ENCODE measurements around the gene PDE6D. TPM values are rescaled to one million over a fixed set of nuclear protein-coding genes. Genes with fewer than 3 reads are reported as not detected.

The PDE6D gene
- total RNA-seq, 2 donors from 2014 or later, result 16.6 to 18.8 TPM

DNA sequence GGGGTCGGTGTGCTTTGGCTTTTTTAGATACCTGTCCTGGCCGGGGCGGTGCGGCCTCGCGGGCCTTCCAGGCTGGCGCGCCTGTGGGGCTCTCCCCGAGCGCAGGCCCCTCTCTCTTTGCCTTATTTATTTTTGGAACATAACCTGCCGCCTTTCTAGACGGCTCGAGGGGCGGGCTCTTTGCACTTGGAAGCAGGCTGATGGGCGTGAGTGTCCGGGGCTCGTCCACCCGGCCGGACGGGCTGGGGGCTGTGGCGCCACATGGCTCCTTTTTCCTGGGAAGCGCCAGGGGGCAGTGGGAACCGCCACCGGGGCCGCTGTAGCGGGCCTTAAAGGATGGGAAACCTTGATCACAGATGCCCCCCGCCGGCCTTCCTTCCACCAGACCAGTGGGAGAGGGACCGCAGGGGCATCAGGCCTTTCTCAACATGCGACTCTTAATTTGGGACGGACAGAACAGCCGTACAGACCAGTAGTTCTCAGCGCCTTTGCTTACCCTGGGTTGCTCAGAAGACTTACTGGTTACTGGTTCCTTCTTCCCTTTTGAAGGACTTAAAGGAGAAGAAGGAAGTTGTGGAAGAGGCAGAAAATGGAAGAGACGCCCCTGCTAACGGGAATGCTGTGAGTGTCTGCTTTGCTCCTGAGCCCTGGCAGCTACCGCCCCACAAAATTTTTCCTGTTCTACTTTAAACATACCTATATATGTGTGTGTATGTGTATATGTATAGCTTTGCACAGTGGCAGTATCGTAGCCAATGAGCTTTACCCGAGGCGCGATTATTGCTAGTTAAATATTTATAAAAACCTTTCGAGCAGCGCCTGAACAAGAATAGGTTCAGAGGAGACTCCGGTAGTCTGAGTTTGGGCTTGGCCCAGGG lies 70.0 kb downstream of the PDE6D start:
- intact Hi-C loops (cut with DNase I), result loop anchor here in 1 of 2 donors (5.0 kb wide), 1 partner anchor 99 kb away; no protein-coding TSS in a partner anchor
- ATAC-seq (no peak), DNase-seq (peak; percentile 49)

DNA sequence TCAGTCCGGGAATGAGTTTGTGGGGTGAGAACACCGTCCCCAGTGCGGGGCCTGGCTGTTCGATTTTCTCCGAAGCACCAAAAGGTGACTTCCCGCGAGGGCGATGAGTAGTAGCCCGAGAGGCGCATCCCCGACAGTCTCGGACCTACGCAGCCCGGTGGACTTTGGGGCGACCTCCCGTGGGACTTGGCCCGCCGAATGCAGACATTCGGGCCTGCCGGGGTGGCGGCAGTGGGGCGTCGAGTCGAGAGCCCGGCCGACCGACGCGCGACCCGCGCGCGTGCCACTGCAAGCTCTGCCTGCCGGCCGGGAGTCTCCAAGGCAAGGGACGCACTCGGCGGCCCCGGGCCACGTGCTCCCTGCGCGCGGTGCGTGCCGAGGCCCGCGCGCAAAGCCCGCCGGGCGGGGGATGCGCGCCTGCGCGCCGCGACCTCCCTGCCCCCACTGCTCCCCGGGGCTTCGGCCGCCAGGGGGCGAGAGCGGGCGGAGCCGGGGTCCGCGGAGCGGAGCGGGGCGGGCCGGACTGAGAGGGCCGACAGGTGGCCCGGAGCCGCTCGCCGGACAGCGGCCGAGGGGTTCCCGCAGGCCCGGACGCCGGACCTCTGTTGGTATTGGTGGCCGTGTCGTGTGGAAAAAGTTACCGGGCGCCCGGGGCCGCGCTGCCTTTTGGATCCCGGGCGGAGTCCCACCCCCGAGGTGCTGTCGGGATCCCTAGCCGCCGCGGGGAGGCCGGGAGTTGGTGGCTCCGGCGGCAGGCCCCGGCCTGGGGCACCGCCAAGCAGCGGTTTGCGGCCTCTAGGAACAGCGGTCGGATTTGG lies 70.9 kb downstream of the PDE6D start:
- peak; percentile 22 to 38 for ATAC-seq
- intact Hi-C loops (cut with DNase I), result loop anchor here in 1 of 2 donors (5.0 kb wide), 1 partner anchor 98 kb away; no protein-coding TSS in a partner anchor
- DNase-seq, result peak; percentile 82

DNA sequence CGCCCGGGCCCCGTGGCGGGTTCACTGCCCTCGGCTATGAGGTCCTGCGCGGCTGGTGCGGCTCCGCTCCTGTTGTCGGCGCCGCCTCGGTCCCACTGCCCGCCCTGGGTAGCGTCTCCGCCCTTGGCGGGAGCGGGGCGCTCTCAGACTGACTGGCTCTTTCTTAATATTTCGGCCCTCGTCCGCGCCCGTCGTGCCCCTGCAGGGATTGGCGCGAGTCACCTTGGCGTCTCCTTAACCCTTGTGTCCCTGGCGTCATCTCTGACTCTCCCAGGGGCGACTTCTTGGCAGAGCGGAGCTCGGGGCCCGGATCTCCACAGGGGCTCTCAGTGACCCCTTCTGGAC lies 71.5 kb downstream of the PDE6D start:
- ATAC-seq, result peak in 1 of 2 donors; percentile 0
- intact Hi-C loops (cut with DNase I), result no loop called here
- DNase-seq, result peak; percentile 72

DNA sequence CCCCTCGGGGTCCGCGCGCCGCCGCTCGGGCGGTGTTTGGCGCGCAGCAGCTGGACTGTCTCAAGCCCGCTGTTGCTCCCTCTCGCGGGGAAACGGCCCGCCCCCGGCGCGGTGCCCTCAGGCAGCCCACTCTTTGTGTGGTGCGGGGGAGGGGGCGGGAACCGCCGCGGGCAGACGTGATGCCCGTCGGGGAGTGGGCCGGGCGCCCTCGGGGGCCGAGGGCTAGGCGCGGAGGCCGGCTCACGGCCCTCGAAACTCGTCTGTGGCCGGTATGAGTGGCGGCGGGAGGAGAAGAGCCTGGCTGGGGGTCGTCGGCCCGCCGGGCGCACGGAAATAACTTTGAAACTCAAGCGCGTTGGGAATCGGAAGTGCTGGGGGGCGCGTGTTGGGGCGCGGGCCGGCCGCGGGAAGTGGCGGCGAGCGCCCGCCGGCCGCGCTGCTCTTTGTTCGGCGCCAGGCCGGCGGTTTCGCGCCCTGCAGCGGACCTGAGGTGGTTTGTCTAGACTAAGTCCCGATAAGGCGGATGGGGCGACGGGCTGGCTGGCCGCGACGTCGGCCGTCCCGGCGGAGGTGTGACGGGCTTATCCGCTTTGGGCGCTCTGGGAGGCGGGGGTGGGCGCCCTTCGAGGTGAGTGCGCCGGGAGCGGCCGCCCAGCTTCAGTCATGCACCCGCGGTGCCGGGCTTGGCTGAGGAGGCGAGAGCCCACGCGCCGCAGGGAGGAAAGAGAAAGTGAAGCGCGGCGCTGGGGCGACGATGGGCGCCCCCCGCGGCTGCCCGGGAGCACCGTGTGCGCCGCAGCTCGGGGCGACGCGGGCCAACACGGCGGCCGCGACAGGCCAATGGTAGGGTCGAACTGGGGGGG lies 72.1 kb downstream of the PDE6D start:
- intact Hi-C loops (cut with DNase I), result no loop called here
- DNase-seq (peak; percentile 66), ATAC-seq (peak; percentile 1 to 2)

DNA sequence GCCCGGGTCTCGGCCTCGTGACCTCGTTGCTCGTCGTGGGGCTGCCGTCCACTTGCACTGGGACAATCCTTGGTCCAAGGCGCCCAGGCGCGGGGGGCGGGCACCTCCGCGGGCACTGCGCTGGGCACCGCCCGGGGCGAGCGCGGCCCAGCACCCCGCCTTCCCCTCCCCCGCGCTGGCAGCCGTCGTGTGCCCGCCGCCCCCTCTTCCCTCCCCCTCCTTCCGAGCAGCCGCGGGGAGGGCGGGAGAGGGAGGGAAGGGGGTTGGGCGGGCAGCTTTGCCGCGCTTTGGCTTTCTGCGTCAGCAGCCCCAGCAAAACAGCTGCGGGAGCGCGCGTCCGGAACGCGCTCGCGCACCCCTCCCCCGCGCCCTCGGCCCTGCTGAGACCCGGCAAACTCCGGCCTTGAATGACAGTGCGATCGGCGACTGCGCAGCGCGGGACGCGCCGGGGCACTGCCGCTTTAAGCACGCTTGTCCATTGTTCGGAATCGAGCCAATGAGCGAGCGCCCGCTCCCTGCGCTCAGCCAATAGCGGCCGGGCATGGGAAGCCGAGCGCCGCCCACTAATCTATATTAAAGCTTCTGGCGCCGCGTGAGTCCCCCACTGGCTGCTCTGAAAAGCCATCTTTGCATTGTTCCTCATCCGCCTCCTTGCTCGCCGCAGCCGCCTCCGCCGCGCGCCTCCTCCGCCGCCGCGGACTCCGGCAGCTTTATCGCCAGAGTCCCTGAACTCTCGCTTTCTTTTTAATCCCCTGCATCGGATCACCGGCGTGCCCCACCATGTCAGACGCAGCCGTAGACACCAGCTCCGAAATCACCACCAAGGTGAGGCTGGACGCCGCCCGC lies 72.9 kb downstream of the PDE6D start, which contains the start of gene PTMA:
PTMA (plus strand) TSS at position 599 of the 846 bp plus-strand sequence; CDS start at position 781, 182 bp downstream.
- DNase-seq (peak; percentile 100), ATAC-seq (peak; percentile 68 to 75)
- intact Hi-C loops (cut with DNase I), result no loop called here

DNA sequence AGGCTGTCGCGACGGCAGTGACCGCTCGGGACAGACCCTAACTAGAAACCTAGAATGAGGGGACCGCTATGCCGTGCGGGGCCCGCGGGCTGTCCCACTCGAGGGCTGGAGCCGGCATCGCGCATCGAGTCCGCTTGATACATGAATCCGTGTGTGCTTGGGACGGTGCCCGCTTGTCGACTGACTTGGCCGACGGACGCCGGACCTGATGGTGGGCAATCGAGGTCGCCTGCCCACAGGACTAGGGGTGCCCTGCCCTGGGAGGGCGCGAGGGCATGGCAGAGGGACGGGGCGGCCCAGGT lies 73.5 kb downstream of the PDE6D start:
- ATAC-seq (peak; percentile 0 to 1), DNase-seq (no peak)
- intact Hi-C loops (cut with DNase I), result no loop called here

DNA sequence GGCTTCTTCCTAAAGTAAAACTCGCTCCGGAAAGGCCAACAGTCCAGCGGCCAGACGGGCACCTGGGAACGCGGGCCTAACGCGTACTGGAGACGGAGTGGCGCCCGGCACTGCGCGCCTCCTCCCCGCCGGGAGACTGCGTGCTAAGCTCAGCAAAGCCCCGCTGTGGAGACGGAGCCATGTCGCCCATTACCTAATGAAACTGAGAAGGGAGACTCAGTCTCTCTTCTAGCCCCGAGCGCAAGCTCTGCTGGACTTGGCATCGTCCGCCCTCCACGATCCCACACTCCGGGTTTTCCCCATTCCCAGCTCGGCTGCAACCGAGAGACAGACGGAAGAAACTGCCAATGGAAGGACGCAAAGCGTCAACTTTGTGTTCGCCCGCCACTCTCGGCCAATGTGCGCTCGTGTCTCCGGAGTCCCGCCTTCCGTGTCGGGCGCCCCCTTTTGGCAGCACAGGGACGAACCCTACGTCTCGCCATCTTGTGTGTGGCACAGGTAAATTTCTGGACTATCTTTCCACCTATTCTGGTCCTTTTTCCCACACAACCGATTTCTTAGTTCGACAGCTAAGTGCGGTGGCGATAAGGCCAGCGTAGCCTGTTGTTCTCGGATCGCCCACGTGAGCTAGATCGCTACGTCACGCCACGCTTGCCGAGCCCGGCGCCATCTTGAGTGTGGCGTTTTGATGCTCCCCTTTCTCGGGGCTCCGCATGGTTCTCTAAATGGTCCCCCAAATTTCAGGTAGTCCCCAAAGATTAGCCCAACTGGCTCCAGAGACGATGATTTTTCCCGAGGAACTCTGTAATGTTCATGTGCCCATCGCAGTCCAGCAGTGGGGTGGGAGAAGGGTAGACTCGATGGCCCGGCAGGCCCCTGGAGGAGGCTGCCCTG lies 74.1 kb downstream of the PDE6D start:
- intact Hi-C loops (cut with DNase I), result no loop called here
- DNase-seq, result peak; percentile 98
- peak; percentile 58 to 66 for ATAC-seq

DNA sequence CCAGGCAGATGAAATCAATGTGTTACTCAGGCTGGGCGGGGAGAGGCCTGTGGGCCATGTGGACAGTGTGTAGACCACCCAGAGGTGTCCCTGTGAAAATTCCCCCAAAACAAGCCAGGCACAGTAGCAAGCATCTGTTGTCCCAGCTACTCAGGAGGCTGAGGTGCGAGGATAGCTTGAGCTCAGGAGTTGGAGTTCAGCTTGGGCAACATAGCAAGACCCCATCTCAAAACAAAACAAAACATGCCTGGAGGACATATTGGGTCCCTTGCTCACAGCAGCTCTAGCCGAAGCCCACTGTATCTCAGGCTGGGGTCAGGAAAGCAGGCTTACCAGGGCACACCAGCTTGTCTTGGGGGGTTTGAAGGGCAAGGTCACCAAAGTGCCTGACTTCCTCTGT lies 77.1 kb downstream of the PDE6D start:
- no peak for ATAC-seq
- intact Hi-C loops (cut with DNase I), result no loop called here
- DNase-seq, result no peak

DNA sequence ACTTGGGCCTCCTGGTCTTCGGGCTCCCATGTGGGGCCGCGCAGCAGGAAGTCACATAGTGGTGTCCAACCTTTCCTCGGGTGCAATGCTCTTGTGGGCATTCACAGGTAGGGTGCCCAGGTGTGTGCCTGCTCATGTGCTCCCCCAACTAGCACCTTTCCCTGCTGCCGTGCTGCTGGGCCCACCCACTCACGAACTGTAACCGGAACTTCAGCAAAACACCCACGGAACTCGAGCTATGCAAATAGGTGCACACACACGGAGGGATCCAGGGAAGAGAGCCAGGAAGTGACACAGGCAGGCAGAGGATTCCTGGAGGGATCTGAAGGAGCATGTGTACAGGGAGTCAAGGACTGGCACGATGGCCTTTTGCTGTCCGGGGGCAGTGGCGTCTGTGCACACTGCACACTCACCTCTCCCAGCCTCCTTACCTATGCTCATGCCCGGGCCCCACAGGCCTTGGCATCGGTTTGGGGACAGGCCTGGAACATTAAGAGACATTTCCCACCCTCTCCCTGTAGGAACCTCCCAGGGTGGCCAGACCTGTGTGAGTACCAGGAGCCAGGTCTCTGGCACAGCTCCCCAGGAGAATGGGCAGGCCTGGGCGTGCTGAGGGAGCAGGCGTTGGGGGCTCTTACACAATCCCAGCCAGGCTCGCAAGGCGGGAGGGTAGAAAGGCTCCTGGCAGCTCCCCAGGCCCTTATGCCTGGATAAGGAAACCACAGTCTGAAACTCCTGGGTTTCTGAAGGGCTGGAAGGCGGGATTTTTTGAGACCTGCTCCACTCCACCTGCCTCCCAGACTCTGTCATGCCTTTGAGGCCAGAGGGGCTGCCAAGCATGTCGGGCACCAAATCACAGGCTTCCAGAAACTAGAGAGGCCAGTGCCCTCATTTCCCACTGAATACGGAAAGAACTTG lies 79.4 kb downstream of the PDE6D start:
- peak in 1 of 2 donors; percentile 36 for ATAC-seq
- DNase-seq, result peak; percentile 72
- intact Hi-C loops (cut with DNase I), result no loop called here

DNA sequence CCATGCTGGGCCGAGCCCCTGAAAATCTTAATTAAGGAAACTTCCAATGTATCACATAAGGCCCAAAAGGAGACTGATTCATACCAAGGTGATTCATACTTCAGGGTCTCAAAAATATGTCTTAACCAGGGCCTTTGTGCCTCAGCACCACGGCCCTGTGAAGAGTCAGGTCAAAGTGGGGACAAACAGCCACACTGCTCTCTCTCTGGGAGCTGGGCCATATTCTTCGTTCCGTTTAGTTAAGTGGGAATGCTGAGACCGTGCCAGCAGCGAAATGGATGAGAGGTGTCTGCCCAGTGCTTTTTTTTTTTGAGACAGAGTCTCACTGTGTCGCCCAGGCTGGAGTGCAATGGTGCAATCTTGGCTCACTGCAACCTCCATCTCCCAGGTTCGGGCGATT lies 82.1 kb downstream of the PDE6D start:
- no peak for DNase-seq
- intact Hi-C loops (cut with DNase I), result no loop called here
- ATAC-seq, result peak; percentile 58 to 84

DNA sequence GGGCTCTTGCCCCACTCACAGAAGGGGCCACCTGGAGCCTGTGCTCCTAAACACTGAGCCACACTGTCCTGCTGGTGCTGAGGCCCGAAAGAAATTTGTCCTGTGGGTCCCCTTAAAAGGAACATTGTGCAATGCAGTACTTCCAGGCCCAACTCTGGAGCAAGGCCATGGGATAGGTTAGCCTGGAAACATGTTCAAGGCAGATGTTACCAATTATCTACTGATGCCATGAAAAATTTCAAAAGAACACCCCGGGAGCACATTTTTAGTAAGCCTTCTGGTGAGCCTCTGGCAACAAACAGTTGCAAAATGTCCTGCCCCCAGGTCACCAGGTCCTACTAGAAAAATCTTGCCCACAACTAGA lies 85.1 kb downstream of the PDE6D start:
- ATAC-seq (peak in 1 of 2 donors; percentile 17), DNase-seq (no peak)
- intact Hi-C loops (cut with DNase I), result no loop called here

DNA sequence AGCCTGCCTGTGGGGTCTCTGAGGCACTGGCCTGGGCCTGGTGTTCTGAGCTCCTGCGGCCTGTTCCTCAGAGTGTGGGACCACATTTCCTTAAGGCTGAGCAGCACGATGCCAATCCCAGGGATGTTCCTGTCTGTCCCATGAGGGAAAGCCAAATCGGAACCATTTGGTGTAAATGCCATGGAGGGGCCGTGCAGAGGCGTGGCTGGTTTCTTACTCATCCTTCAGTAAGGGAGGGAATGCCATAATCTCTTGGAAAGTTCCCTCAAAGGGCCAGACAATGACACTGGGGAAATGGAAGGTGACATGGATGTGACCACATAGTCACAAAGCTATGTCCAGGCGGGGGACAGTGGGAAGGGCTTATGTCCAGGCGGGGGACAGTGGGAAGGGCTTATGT lies 87.1 kb downstream of the PDE6D start:
- ATAC-seq, result no peak
- intact Hi-C loops (cut with DNase I), result no loop called here
- no peak for DNase-seq

DNA sequence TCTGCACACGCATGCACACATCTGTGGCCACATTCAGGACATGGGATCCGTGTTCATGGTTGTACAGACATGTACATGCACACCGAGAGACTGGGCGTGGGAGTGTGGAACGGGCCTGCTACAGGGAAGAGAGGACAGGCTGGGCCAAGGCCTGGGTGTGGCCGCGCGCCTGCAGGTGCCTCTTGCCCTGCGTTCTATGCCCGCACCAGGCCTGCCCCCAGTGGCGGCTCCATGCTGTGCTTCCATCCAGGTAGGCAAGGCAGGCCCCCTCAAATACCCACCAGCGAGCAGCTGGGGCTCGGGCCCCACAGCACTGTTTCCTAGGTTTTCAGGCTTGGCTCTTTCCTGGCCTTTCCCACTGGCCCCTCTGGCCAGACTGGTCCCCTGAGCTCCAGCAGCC lies 88.2 kb downstream of the PDE6D start:
- DNase-seq (no peak), ATAC-seq (no peak)
- intact Hi-C loops (cut with DNase I), result no loop called here

DNA sequence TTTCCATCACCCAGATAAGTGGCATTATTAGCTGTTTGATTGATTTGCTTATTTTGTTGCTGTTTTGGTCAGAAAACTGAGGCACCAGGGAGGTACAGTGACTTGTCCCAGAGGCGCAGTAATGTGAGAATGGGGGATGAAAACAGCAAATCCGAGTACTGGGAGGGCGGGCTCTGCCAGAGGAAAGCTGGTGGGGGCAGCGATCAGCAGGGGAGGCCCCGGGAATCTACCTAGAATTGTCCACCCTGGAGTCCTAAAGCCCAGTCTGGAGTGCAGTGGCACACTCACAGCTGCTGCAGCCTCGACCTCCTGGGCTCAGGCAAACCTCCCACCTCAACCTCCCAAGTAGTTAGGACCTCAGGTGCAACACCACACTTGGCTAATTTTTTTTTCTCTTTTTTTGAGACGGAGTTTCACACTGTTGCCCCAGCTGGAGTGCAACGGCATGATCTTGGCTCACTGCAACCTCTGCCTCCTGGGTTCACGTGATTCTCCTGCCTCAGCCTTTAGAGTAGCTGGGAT lies 89.8 kb downstream of the PDE6D start:
- intact Hi-C loops (cut with DNase I), result no loop called here
- DNase-seq, result no peak

DNA sequence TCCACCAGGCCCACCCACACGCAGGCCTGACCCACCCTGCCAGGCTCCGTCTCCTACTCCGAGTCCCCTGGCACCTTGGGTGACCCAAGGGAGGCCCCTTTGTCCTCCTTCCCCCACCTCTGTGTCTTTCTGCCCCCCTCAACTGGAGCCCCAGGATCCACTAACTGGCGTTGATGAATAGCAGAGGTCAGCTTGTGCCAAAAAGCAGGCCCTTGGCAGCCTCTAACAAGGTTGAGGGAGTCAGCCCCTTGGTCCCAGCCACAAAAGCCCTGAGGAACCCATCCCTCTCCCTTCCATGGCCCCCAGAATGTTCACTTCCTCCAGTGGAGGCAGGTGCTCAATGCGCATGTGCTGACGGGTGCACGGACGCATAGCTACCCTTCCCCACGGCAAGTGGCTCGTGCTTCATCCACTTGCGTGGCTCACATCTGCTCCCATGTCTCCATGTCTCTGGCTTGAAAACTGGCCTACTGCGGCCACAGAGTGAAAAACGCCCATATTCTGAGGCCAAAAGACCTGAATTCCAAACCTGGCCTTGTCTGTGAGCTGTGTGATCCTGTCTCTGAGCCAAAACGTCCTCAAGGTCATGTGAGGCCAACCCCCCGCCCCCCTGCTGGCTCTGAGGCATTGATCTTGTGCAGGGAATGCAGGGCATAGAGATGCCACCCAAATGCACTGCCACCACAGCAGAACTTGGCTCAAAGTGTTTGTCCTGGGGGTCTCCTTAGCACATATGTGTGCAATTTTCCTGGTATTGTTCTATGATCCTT lies 91.8 kb downstream of the PDE6D start:
- DNase-seq (no peak), ATAC-seq (no peak)
- intact Hi-C loops (cut with DNase I), result no loop called here

More for the DNA sequence above, 89.8 kb downstream of the PDE6D start:
- no peak for ATAC-seq

DNA sequence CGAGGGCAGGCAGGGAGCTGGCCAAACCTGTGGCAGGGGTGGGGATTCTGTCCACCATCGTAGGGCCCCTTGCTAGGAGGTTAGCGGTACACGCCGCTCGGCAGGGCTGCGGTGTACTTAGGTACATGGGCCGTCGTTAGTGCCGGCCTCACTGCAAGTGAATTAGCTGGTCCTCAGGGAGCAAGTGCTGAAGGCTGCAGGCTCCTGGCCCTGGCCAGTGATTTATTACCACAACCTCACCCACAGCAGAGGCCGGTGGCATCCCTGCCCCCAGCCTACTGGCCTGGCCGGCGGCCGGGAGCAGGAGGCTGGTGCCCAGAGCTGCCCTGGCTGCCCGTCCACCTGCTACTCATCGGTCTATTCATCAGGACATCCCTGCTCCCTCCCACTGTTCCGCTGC lies 92.4 kb downstream of the PDE6D start:
- ATAC-seq (no peak), DNase-seq (no peak)
- intact Hi-C loops (cut with DNase I), result no loop called here

Data from left cardiac atrium (tissue), 4 donors.